HAP-1 (cell line): ENCODE results near the gene ZNF577.
"Not testable (repeated sequence)": the region's sequence is repeated elsewhere in the genome, so short reads cannot be mapped to it uniquely, and the experiment has no call there.

Experiments
- DNase-seq, 2 experiments: peaks; one replicate each; pipeline ENCODE4 v3.0.0-alpha.2; 2016 to 2020; ENCODE audit warnings: low spot score in 2 of 2
- H3K27me3 ChIP-seq: fragments of 250-450 bp; sonication (Bioruptor Pico); 2 replicates; pipeline ENCODE4 v1.5.1; 2020; ENCODE audit warnings: low read depth, mild to moderate bottlenecking, moderate library complexity
- H3K36me3 ChIP-seq: fragments of 250-450 bp; sonication (Bioruptor Pico); replicated peaks from 2 replicates; pipeline ENCODE4 v1.5.1; 2020; ENCODE audit warnings: mild to moderate bottlenecking
- H3K4me1 ChIP-seq: fragments of 250-450 bp; sonication (Bioruptor Pico); 2 replicates; pipeline ENCODE4 v1.5.1; 2020; ENCODE audit warnings: mild to moderate bottlenecking
- H3K4me3 ChIP-seq: fragments of 250-450 bp; sonication (Bioruptor Pico); 2 replicates; pipeline ENCODE4 v1.5.1; 2020; ENCODE audit warnings: mild to moderate bottlenecking, moderate library complexity
- H3K9me3 ChIP-seq: fragments of 250-450 bp; sonication (Bioruptor Pico); 2 replicates; pipeline ENCODE4 v1.5.1; 2020; ENCODE audit warnings: mild to moderate bottlenecking, moderate library complexity
- in situ Hi-C: fragments of 300-500 bp; cut with MboI; formaldehyde crosslinking; loops from 3 replicates; pipeline ENCODE4 v1.14.3; 2020; ENCODE audit warnings: low sequenced_read_pairs, inconsistent platforms, mixed read lengths

The ZNF577 gene

GRCh38 chr19:51887522-51888498 lies at the start of gene ZNF577:
ZNF577 (minus strand) TSS chr19:51887951; CDS start chr19:51880382, 7,569 bp downstream.
- Histone ChIP-seq H3K4me3 (no peak within 1 kb of the TSS), H3K36me3 (peaks cover 21% of the 10 kb centered on the region)
- in situ Hi-C loops = no loop called here

GRCh38 chr19:51931921-51932320 lies 44.2 kb upstream of the ZNF577 start:
- in situ Hi-C loops = no loop called here
- Histone ChIP-seq H3K4me3 (no peak overlapping the region), H3K9me3 (peaks cover 10% of the 10 kb centered on the region), H3K36me3 (peaks cover 6% of the 10 kb centered on the region; the same call in 1 of the 2 replicates), H3K27me3 (no peaks in the 10 kb centered on the region), H3K4me1 (no peaks in the 10 kb centered on the region)
- no peak for DNase-seq

More at GRCh38 chr19:51887522-51888498, at the start of gene ZNF577:
- no peaks in the 10 kb centered on the region for H3K4me1 ChIP-seq
- no peaks in the 10 kb centered on the region for H3K27me3 ChIP-seq
- DNase-seq = no peak
- peaks cover 20% of the 10 kb centered on the region for H3K9me3 ChIP-seq

- Histone ChIP-seq H3K9me3 (peaks cover 13% of the 10 kb centered on the region), H3K4me1 (no peaks in the 10 kb centered on the region), H3K36me3 (no peaks in the 10 kb centered on the region; the same call in 1 of the 2 replicates), H3K4me3 (peak overlapping the region; percentile 64), H3K27me3 (no peaks in the 10 kb centered on the region)
- in situ Hi-C loops = no loop called here
- no peak for DNase-seq
These were observed 40.1 kb upstream of the ZNF577 start for GRCh38 chr19:51927859-51928258.

GRCh38 chr19:51926784-51927741 lies 39.3 kb upstream of the ZNF577 start, which contains the start of gene ZNF613:
ZNF613 (plus strand) TSS chr19:51927472; CDS start chr19:51936221, 8,749 bp downstream.
- Histone ChIP-seq H3K36me3 (no peaks in the 10 kb centered on the region; the same call in 1 of the 2 replicates), H3K9me3 (peaks cover 13% of the 10 kb centered on the region), H3K27me3 (no peaks in the 10 kb centered on the region), H3K4me3 (peak within 1 kb of the TSS; percentile 64), H3K4me1 (no peaks in the 10 kb centered on the region)
- in situ Hi-C loops = no loop called here
- DNase-seq = peak; percentile 78 to 88

GRCh38 chr19:51926426-51926783 lies 38.7 kb upstream of the ZNF577 start:
- H3K9me3 ChIP-seq = peaks cover 11% of the 10 kb centered on the region
- no peaks in the 10 kb centered on the region for H3K4me1 ChIP-seq
- DNase-seq = no peak
- peak overlapping the region; percentile 64 for H3K4me3 ChIP-seq
- in situ Hi-C loops = no loop called here
- no peaks in the 10 kb centered on the region for H3K27me3 ChIP-seq
- H3K36me3 ChIP-seq = no peaks in the 10 kb centered on the region; the same call in 1 of the 2 replicates

GRCh38 chr19:51921949-51922348 lies 34.2 kb upstream of the ZNF577 start:
- H3K4me1 ChIP-seq = no peaks in the 10 kb centered on the region
- DNase-seq = no peak

GRCh38 chr19:51919606-51920005 lies 31.9 kb upstream of the ZNF577 start:
- no peak for DNase-seq
- in situ Hi-C loops = no loop called here
- H3K36me3 ChIP-seq = no peaks in the 10 kb centered on the region
- H3K9me3 ChIP-seq = peaks cover 11% of the 10 kb centered on the region
- no peaks in the 10 kb centered on the region for H3K27me3 ChIP-seq
- no peaks in the 10 kb centered on the region for H3K4me1 ChIP-seq
- H3K4me3 ChIP-seq = no peak overlapping the region

More at GRCh38 chr19:51921949-51922348, 34.2 kb upstream of the ZNF577 start:
- in situ Hi-C loops = no loop called here
- H3K27me3 ChIP-seq = no peaks in the 10 kb centered on the region
- no peaks in the 10 kb centered on the region for H3K36me3 ChIP-seq
- no peak overlapping the region for H3K4me3 ChIP-seq
- peaks cover 6% of the 10 kb centered on the region; the same call in 1 of the 2 replicates for H3K9me3 ChIP-seq

GRCh38 chr19:51916167-51916566 lies 28.4 kb upstream of the ZNF577 start:
- Histone ChIP-seq H3K27me3 (no peaks in the 10 kb centered on the region), H3K9me3 (peaks cover 19% of the 10 kb centered on the region), H3K36me3 (no peaks in the 10 kb centered on the region), H3K4me1 (no peaks in the 10 kb centered on the region), H3K4me3 (no peak overlapping the region)
- in situ Hi-C loops = no loop called here
- no peak for DNase-seq

GRCh38 chr19:51915324-51915867 lies 27.6 kb upstream of the ZNF577 start:
- Histone ChIP-seq H3K27me3 (no peaks in the 10 kb centered on the region), H3K4me3 (no peak overlapping the region), H3K36me3 (no peaks in the 10 kb centered on the region), H3K4me1 (no peaks in the 10 kb centered on the region), H3K9me3 (peaks cover 19% of the 10 kb centered on the region)
- no peak for DNase-seq
- in situ Hi-C loops = no loop called here

GRCh38 chr19:51907981-51908380 lies 20.2 kb upstream of the ZNF577 start:
- in situ Hi-C loops, H3K4me3 ChIP-seq, H3K4me1 ChIP-seq, H3K27me3 ChIP-seq, H3K36me3 ChIP-seq, DNase-seq: not testable (repeated sequence)
- H3K9me3 ChIP-seq = peaks cover 19% of the 10 kb centered on the region

- H3K4me3 ChIP-seq, H3K4me1 ChIP-seq, H3K36me3 ChIP-seq, DNase-seq, H3K27me3 ChIP-seq, in situ Hi-C loops: not testable (repeated sequence)
- H3K9me3 ChIP-seq = peaks cover 28% of the 10 kb centered on the region
These were observed 18.4 kb upstream of the ZNF577 start for GRCh38 chr19:51906108-51906507.

- in situ Hi-C loops = not testable (repeated sequence)
These were observed 17.9 kb upstream of the ZNF577 start for GRCh38 chr19:51905639-51906038.

GRCh38 chr19:51905206-51905605 lies 17.5 kb upstream of the ZNF577 start:
- Histone ChIP-seq H3K9me3 (peaks cover 29% of the 10 kb centered on the region), H3K36me3 (peaks cover under 1% of the 10 kb centered on the region; the same call in 1 of the 2 replicates), H3K4me1 (no peaks in the 10 kb centered on the region), H3K27me3 (no peaks in the 10 kb centered on the region), H3K4me3 (no peak overlapping the region)
- in situ Hi-C loops = no loop called here
- no peak for DNase-seq

More at GRCh38 chr19:51905639-51906038, 17.9 kb upstream of the ZNF577 start:
- peaks cover 29% of the 10 kb centered on the region for H3K9me3 ChIP-seq
- H3K4me3 ChIP-seq, DNase-seq, H3K36me3 ChIP-seq, H3K4me1 ChIP-seq, H3K27me3 ChIP-seq: not testable (repeated sequence)
